Activated T-helper 1 cell treated with anti-CD3 and anti-CD28 coated beads, Interleukin-2, amount 50 U/mL, for 16 hours (primary cell): ENCODE measurements around the gene HNMT.
"Not testable (repeated sequence)": the region's sequence is repeated elsewhere in the genome, so short reads cannot be mapped to it uniquely, and the experiment has no call there.

Experiments
- DNase-seq, 2 donors: peaks; one replicate each; pipeline ENCODE4 v3.0.0-alpha.2; 2020; ENCODE audit warnings: low read depth in 1 of 2, low spot score in 1 of 2

The HNMT gene

GRCh38 chr2:137964066-137964858, at the start of gene HNMT:
Gene HNMT, plus strand, starts transcription at chr2:137964473. Its CDS starts 19 bp downstream, at chr2:137964492.
- DNase-seq: no peak

- DNase-seq: no peak
Measured at GRCh38 chr2:137921105-137921880, 43.0 kb upstream of the HNMT start.

GRCh38 chr2:137922171-137922570, 42.1 kb upstream of the HNMT start:
- not testable (repeated sequence) for DNase-seq

- no peak for DNase-seq
Measured at GRCh38 chr2:137924019-137924418, 40.3 kb upstream of the HNMT start.

- DNase-seq: no peak
Measured at GRCh38 chr2:137925599-137925998, 38.7 kb upstream of the HNMT start.

- DNase-seq: no peak
Measured at GRCh38 chr2:137927846-137928245, 36.4 kb upstream of the HNMT start.

GRCh38 chr2:137928547-137929518, 35.4 kb upstream of the HNMT start:
- DNase-seq: no peak

GRCh38 chr2:137929519-137929916, 34.8 kb upstream of the HNMT start:
- no peak for DNase-seq

- DNase-seq: no peak
Measured at GRCh38 chr2:137930146-137930545, 34.1 kb upstream of the HNMT start.

- no peak for DNase-seq
Measured at GRCh38 chr2:137935591-137935990, 28.7 kb upstream of the HNMT start.

- no peak for DNase-seq
Measured at GRCh38 chr2:137937246-137937645, 27.0 kb upstream of the HNMT start.

- DNase-seq: no peak
Measured at GRCh38 chr2:137937778-137938177, 26.5 kb upstream of the HNMT start.

GRCh38 chr2:137938204-137938603, 26.1 kb upstream of the HNMT start:
- DNase-seq: no peak

GRCh38 chr2:137939026-137939425, 25.2 kb upstream of the HNMT start:
- DNase-seq: no peak

GRCh38 chr2:137940154-137940553, 24.1 kb upstream of the HNMT start:
- DNase-seq: no peak

- DNase-seq: no peak
Measured at GRCh38 chr2:137942037-137942832, 22.0 kb upstream of the HNMT start.

- no peak for DNase-seq
Measured at GRCh38 chr2:137942833-137943677, 21.2 kb upstream of the HNMT start.

GRCh38 chr2:137943678-137944347, 20.5 kb upstream of the HNMT start:
- no peak for DNase-seq

- DNase-seq: no peak
Measured at GRCh38 chr2:137944714-137945113, 19.6 kb upstream of the HNMT start.
